ENCODE results near the gene CNN2.

The CNN2 gene

DNA sequence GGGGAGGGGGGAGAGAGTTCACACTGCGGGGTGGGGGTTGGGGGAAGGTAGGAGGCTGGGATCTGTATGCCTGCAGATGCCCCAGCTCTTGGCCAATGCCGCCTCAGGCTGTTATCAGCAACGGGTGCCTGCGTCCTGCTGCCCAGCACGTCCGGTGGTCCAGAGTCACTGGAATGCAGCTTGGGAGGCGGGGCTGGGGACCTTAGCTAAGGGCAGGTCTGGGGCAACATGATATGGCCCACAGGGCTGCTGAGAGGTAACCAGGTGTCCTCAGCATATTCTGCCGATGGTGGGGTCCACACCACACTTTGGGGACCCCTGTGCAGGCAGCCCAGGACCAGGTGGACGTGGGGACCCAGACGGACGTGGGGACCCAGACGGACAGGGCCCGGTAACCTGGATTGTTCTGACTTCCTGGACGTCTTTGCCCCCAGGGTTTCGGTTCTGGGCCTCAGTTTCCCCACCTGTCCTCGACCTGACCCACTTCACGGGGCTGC, 39.9 kb downstream of the CNN2 start:
- no peak overlapping the region for H2BK15ac ChIP-seq (replicated peaks; ENCODE audit: low read depth)
- H3K79me2 ChIP-seq (ENCODE audit: control insufficient read depth, insufficient read depth, low read length): no peaks in the 10 kb centered on the region
- no peaks in the 10 kb centered on the region for H3K36me3 ChIP-seq (ENCODE audit: control insufficient read depth, insufficient read depth, low read length)
- no peak overlapping the region for H2AK5ac ChIP-seq (ENCODE audit: low read length)
- H3K27ac ChIP-seq (ENCODE audit: low read depth, low read length): no peak overlapping the region
- H3K23ac ChIP-seq (ENCODE audit: low read length): no peak overlapping the region
- peak overlapping the region; percentile 5 for H3K18ac ChIP-seq (ENCODE audit: low read length)
- no CpG with 5 or more reads among the region's 17 CpGs for WGBS (ENCODE audit: extremely low coverage, insufficient coverage, low lambda C conversion rate)
- H3K4me2 ChIP-seq (ENCODE audit: low read length): no peak overlapping the region
- peak; percentile 78 for DNase-seq
- H4K8ac ChIP-seq (ENCODE audit: low read depth, low read length): no peak overlapping the region
- no peak overlapping the region for H2BK120ac ChIP-seq (ENCODE audit: low read depth, low read length)
- no peak overlapping the region for H4K5ac ChIP-seq (ENCODE audit: low read length)
- peaks cover 5% of the 10 kb centered on the region for H3K27me3 ChIP-seq (ENCODE audit: insufficient read depth, low read length, poor library complexity)
- H3K56ac ChIP-seq (ENCODE audit: low read length): peak overlapping the region; percentile 89
- H2BK5ac ChIP-seq (ENCODE audit: low read length): no peak overlapping the region
- H3K4me3 ChIP-seq (ENCODE audit: low read length): no peak overlapping the region
- peaks cover 4% of the 10 kb centered on the region for H3K4me1 ChIP-seq (ENCODE audit: control insufficient read depth, low read depth, low read length)
- no peaks in the 10 kb centered on the region for H3K79me1 ChIP-seq (ENCODE audit: low read length)
- peak overlapping the region; percentile 10 for H3K4ac ChIP-seq (ENCODE audit: low read depth, low read length)
- peak overlapping the region; percentile 68 for H3K9ac ChIP-seq (ENCODE audit: low read length)

- Histone ChIP-seq H3K9ac (ENCODE audit: low read length) (peak within 1 kb of the TSS; percentile 68), H3K79me1 (ENCODE audit: low read length) (no peaks in the 10 kb centered on the region), H2BK120ac (ENCODE audit: low read depth, low read length) (no peak within 1 kb of the TSS), H3K23ac (ENCODE audit: low read length) (no peak within 1 kb of the TSS), H3K56ac (ENCODE audit: low read length) (peak within 1 kb of the TSS; percentile 89), H3K4me1 (ENCODE audit: control insufficient read depth, low read depth, low read length) (peaks cover 4% of the 10 kb centered on the region), H3K36me3 (ENCODE audit: control insufficient read depth, insufficient read depth, low read length) (no peaks in the 10 kb centered on the region), H4K8ac (ENCODE audit: low read depth, low read length) (no peak within 1 kb of the TSS), H3K4ac (ENCODE audit: low read depth, low read length) (peak within 1 kb of the TSS; percentile 10), H3K4me3 (ENCODE audit: low read length) (no peak within 1 kb of the TSS), H3K18ac (ENCODE audit: low read length) (peak within 1 kb of the TSS; percentile 10), H2BK5ac (ENCODE audit: low read length) (no peak within 1 kb of the TSS), H3K79me2 (ENCODE audit: control insufficient read depth, insufficient read depth, low read length) (no peaks in the 10 kb centered on the region), H3K27me3 (ENCODE audit: insufficient read depth, low read length, poor library complexity) (peaks cover 5% of the 10 kb centered on the region), H3K4me2 (ENCODE audit: low read length) (peak within 1 kb of the TSS; percentile 68), H2AK5ac (ENCODE audit: low read length) (no peak within 1 kb of the TSS), H3K27ac (ENCODE audit: low read depth, low read length) (no peak within 1 kb of the TSS), H2BK15ac (replicated peaks; ENCODE audit: low read depth) (no peak within 1 kb of the TSS), H4K5ac (ENCODE audit: low read length) (no peak within 1 kb of the TSS)
- no CpG with 5 or more reads among the region's 61 CpGs for WGBS (ENCODE audit: extremely low coverage, insufficient coverage, low lambda C conversion rate)
- peak; percentile 53 for DNase-seq
These were observed 40.4 kb downstream of the CNN2 start, which contains the start of gene ARHGAP45 for GRCh38 chr19:1066748-1067340. ARHGAP45 (plus strand) TSS chr19:1067167; CDS start chr19:1067406, 239 bp downstream.

DNA sequence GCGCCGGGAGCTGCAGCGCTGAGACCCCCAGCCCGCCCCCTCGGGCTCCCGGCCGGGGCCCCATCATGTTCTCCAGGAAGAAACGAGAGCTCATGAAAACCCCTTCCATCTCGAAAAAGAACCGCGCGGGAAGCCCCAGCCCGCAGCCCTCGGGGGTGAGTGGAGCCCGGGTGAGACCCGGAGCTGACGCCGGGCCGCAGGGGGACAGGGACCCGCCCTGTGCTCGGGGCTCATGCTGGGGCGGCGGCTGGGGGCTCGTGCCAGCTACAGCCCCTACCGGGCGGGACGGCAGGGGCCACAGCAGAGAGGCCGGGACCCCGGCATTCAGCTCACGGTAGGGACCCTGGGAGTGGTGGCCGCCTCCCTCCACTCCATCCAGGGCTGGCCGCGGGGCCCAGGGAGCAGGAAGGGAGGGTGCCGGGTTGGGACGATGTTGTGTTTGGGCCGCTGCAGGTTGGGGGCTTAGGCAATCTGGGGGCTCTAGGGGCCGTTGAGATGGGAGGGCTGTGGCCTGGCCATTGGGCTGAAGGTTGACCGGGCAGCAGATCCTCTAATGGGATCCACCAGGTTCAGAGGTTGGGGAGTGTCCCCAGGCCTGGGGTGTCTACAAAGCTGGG, 41.0 kb downstream of the CNN2 start:
- WGBS (ENCODE audit: extremely low coverage, insufficient coverage, low lambda C conversion rate): no CpG with 5 or more reads among the region's 38 CpGs

GRCh38 chr19:1068009-1069001, 41.9 kb downstream of the CNN2 start:
- no peaks in the 10 kb centered on the region for H3K79me2 ChIP-seq (ENCODE audit: control insufficient read depth, insufficient read depth, low read length)
- no peak overlapping the region for H4K5ac ChIP-seq (ENCODE audit: low read length)

More for the DNA sequence above, 41.0 kb downstream of the CNN2 start:
- Histone ChIP-seq H2BK15ac (replicated peaks; ENCODE audit: low read depth) (no peak overlapping the region), H3K4me1 (ENCODE audit: control insufficient read depth, low read depth, low read length) (peaks cover 4% of the 10 kb centered on the region), H3K36me3 (ENCODE audit: control insufficient read depth, insufficient read depth, low read length) (no peaks in the 10 kb centered on the region), H3K27ac (ENCODE audit: low read depth, low read length) (no peak overlapping the region), H3K4ac (ENCODE audit: low read depth, low read length) (no peak overlapping the region), H3K4me2 (ENCODE audit: low read length) (peak overlapping the region; percentile 20), H3K56ac (ENCODE audit: low read length) (peak overlapping the region; percentile 64), H2BK120ac (ENCODE audit: low read depth, low read length) (no peak overlapping the region), H3K79me2 (ENCODE audit: control insufficient read depth, insufficient read depth, low read length) (no peaks in the 10 kb centered on the region), H3K18ac (ENCODE audit: low read length) (peak overlapping the region; percentile 10), H2AK5ac (ENCODE audit: low read length) (no peak overlapping the region), H3K9ac (ENCODE audit: low read length) (peak overlapping the region; percentile 44), H3K4me3 (ENCODE audit: low read length) (no peak overlapping the region), H3K79me1 (ENCODE audit: low read length) (no peaks in the 10 kb centered on the region), H2BK5ac (ENCODE audit: low read length) (no peak overlapping the region), H4K5ac (ENCODE audit: low read length) (no peak overlapping the region), H4K8ac (ENCODE audit: low read depth, low read length) (no peak overlapping the region), H3K23ac (ENCODE audit: low read length) (no peak overlapping the region), H3K27me3 (ENCODE audit: insufficient read depth, low read length, poor library complexity) (peaks cover 5% of the 10 kb centered on the region)
- DNase-seq: no peak

DNA sequence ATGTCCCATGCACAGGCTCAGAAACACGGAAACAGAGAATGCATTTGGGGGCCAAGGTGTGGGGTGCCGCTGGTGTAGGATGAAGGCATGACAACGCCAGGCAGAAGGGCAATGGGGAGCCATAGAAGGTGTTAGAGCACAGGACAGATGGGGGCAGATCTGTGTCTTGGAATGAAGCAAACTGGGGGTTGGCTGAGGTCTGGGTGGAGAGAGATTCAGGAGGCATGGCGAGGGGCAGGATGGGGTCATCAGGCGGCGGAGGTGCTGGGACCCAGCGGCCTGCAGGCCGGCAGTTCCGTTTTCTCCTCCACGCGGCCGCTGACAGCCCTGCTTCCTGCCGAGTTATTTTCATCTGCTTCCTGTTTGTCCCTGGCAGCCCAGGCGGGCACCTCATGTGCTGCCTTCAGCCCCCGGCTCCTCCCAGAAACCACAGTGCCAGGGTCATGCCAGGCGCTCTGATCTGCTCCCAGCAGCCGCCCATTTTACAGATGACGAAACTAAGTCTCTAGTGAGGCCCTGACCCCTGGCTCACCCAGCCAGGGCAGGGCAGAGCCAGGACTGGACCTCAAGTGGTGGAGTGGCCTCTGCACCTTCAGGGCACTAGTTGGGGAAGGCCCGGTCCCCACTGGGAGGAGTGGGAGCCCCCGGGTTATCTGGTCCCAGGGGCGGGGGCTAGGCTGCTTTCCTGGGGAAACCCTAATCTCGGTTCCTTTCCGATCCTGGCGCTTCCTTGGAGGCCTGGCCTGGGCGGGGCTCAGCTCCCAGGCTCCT, 42.8 kb downstream of the CNN2 start:
- Histone ChIP-seq H3K9ac (ENCODE audit: low read length) (no peak overlapping the region), H2AK5ac (ENCODE audit: low read length) (no peak overlapping the region), H3K56ac (ENCODE audit: low read length) (no peak overlapping the region), H3K4me2 (ENCODE audit: low read length) (no peak overlapping the region), H3K4me1 (ENCODE audit: control insufficient read depth, low read depth, low read length) (peaks cover 4% of the 10 kb centered on the region), H4K5ac (ENCODE audit: low read length) (no peak overlapping the region), H3K18ac (ENCODE audit: low read length) (no peak overlapping the region), H3K4me3 (ENCODE audit: low read length) (no peak overlapping the region), H3K79me1 (ENCODE audit: low read length) (no peaks in the 10 kb centered on the region), H3K27ac (ENCODE audit: low read depth, low read length) (no peak overlapping the region), H3K79me2 (ENCODE audit: control insufficient read depth, insufficient read depth, low read length) (no peaks in the 10 kb centered on the region), H3K23ac (ENCODE audit: low read length) (no peak overlapping the region), H3K36me3 (ENCODE audit: control insufficient read depth, insufficient read depth, low read length) (no peaks in the 10 kb centered on the region), H2BK120ac (ENCODE audit: low read depth, low read length) (no peak overlapping the region), H2BK15ac (replicated peaks; ENCODE audit: low read depth) (no peak overlapping the region), H3K4ac (ENCODE audit: low read depth, low read length) (no peak overlapping the region), H4K8ac (ENCODE audit: low read depth, low read length) (no peak overlapping the region), H2BK5ac (ENCODE audit: low read length) (no peak overlapping the region), H3K27me3 (ENCODE audit: insufficient read depth, low read length, poor library complexity) (peaks cover 5% of the 10 kb centered on the region)
- DNase-seq: no peak
- no CpG with 5 or more reads among the region's 25 CpGs for WGBS (ENCODE audit: extremely low coverage, insufficient coverage, low lambda C conversion rate)

More at GRCh38 chr19:1068009-1069001, 41.9 kb downstream of the CNN2 start:
- no peak overlapping the region for H2BK15ac ChIP-seq (replicated peaks; ENCODE audit: low read depth)
- no peak overlapping the region for H3K18ac ChIP-seq (ENCODE audit: low read length)
- no peak overlapping the region for H3K4me3 ChIP-seq (ENCODE audit: low read length)
- H3K27me3 ChIP-seq (ENCODE audit: insufficient read depth, low read length, poor library complexity): peaks cover 5% of the 10 kb centered on the region
- no peak overlapping the region for H3K27ac ChIP-seq (ENCODE audit: low read depth, low read length)
- DNase-seq: no peak
- H3K4me1 ChIP-seq (ENCODE audit: control insufficient read depth, low read depth, low read length): peaks cover 4% of the 10 kb centered on the region
- no peak overlapping the region for H3K56ac ChIP-seq (ENCODE audit: low read length)
- H3K79me1 ChIP-seq (ENCODE audit: low read length): no peaks in the 10 kb centered on the region
- no CpG with 5 or more reads among the region's 45 CpGs for WGBS (ENCODE audit: extremely low coverage, insufficient coverage, low lambda C conversion rate)
- H3K4me2 ChIP-seq (ENCODE audit: low read length): no peak overlapping the region
- H2BK120ac ChIP-seq (ENCODE audit: low read depth, low read length): no peak overlapping the region
- no peak overlapping the region for H2AK5ac ChIP-seq (ENCODE audit: low read length)
- no peak overlapping the region for H2BK5ac ChIP-seq (ENCODE audit: low read length)
- no peak overlapping the region for H4K8ac ChIP-seq (ENCODE audit: low read depth, low read length)
- no peaks in the 10 kb centered on the region for H3K36me3 ChIP-seq (ENCODE audit: control insufficient read depth, insufficient read depth, low read length)
- H3K23ac ChIP-seq (ENCODE audit: low read length): no peak overlapping the region
- no peak overlapping the region for H3K9ac ChIP-seq (ENCODE audit: low read length)
- H3K4ac ChIP-seq (ENCODE audit: low read depth, low read length): no peak overlapping the region
